Raji (cell line): Measurements from ENCODE around the gene OTOF.

ENCODE experiments used
- POLR2A ChIP-seq: IDR thresholded peaks from 2 replicates; pipeline ENCODE4 v1.6.1; 2011; ENCODE audit warnings: low read depth, low read length, control low read depth; ENCODE audit not compliant: insufficient read depth

OTOF gene

GRCh38 chr2:26477911-26478253 is at the start of gene OTOF:
TSS of gene OTOF (minus strand) at chr2:26478124.
- TF ChIP-seq POLR2A, result no peak

GRCh38 chr2:26526589-26526988 is 48.7 kb upstream of the OTOF start:
- no peak for TF ChIP-seq POLR2A

GRCh38 chr2:26526105-26526504 is 48.2 kb upstream of the OTOF start:
- no peak for TF ChIP-seq POLR2A

GRCh38 chr2:26523750-26524149 is 45.8 kb upstream of the OTOF start:
- TF ChIP-seq POLR2A, result no peak

GRCh38 chr2:26522751-26523171 is 44.8 kb upstream of the OTOF start:
- TF ChIP-seq POLR2A, result no peak

GRCh38 chr2:26522325-26522724 is 44.4 kb upstream of the OTOF start:
- no peak for TF ChIP-seq POLR2A

GRCh38 chr2:26521913-26522180 is 43.9 kb upstream of the OTOF start:
- TF ChIP-seq POLR2A, result no peak

- TF ChIP-seq POLR2A, result no peak
Measured at GRCh38 chr2:26521054-26521912, 43.4 kb upstream of the OTOF start.

- TF ChIP-seq POLR2A, result no peak
Measured at GRCh38 chr2:26520148-26520449, 42.2 kb upstream of the OTOF start.

GRCh38 chr2:26519396-26520147 is 41.6 kb upstream of the OTOF start:
- no peak for TF ChIP-seq POLR2A

- TF ChIP-seq POLR2A, result no peak
Measured at GRCh38 chr2:26516781-26517180, 38.9 kb upstream of the OTOF start.

- no peak for TF ChIP-seq POLR2A
Measured at GRCh38 chr2:26516246-26516645, 38.3 kb upstream of the OTOF start.

- no peak for TF ChIP-seq POLR2A
Measured at GRCh38 chr2:26515771-26516170, 37.8 kb upstream of the OTOF start.

- TF ChIP-seq POLR2A, result no peak
Measured at GRCh38 chr2:26514045-26514444, 36.1 kb upstream of the OTOF start.

- TF ChIP-seq POLR2A, result no peak
Measured at GRCh38 chr2:26513261-26513660, 35.3 kb upstream of the OTOF start.

- no peak for TF ChIP-seq POLR2A
Measured at GRCh38 chr2:26511466-26511865, 33.5 kb upstream of the OTOF start.
